NB4 (cell line): ENCODE results near the gene RAD51B.

Experiments
- DNase-seq: peaks from one replicate; pipeline ENCODE4 v3.0.0; 2010; ENCODE audit warnings: low read depth
- H3K4me3 ChIP-seq: one replicate; pipeline ENCODE4 v1.5.1; 2011; ENCODE audit warnings: mild to moderate bottlenecking, low read depth, low read length, moderate library complexity
- CTCF ChIP-seq: IDR thresholded peaks from one replicate; pipeline ENCODE4 v1.5.1; 2012; ENCODE audit warnings: low read depth, low read length
- MYC ChIP-seq: IDR thresholded peaks from 2 replicates; pipeline ENCODE4 v1.6.1; 2011; ENCODE audit warnings: low read depth, low read length
- POLR2A ChIP-seq: IDR thresholded peaks from 2 replicates; pipeline ENCODE4 v1.6.1; 2011; ENCODE audit warnings: mild to moderate bottlenecking; ENCODE audit not compliant: insufficient read length; ENCODE audit errors: extremely low read depth
- TF ChIP-seq, protein P1 (sequence below): IDR thresholded peaks from 2 replicates; pipeline ENCODE4 v1.6.1; 2011; ENCODE audit warnings: low read depth, low read length

The RAD51B gene

GRCh38 chr14:68173227-68173972 lies 353.8 kb downstream of the RAD51B start:
- TF ChIP-seq, protein P1, sequence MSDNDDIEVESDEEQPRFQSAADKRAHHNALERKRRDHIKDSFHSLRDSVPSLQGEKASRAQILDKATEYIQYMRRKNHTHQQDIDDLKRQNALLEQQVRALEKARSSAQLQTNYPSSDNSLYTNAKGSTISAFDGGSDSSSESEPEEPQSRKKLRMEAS: no peak
- TF ChIP-seq MYC (no peak), POLR2A (no peak), CTCF (no peak)
- no peak for DNase-seq
- no peak overlapping the region for H3K4me3 ChIP-seq

DNA sequence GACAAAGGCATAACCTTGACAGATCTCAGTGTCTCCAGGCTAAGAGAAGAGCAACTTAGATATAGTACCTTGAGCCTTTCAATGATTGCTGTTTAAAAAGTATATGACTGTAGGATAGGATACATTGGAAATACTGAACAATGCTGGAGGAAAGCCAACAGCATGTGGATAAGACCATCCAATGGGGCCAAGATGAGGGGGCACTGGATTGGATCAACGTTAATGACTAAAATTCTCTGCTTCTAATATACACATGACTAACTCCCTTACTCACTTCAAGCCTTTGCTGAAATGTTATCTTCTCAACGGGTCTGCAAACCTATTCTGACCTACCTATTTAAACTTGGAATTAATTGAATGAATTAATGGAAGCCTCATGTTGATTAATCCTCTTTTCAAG lies 354.9 kb downstream of the RAD51B start:
- no peak overlapping the region for H3K4me3 ChIP-seq
- no peak for TF ChIP-seq MYC
- TF ChIP-seq CTCF: no peak
- TF ChIP-seq, protein P1: no peak
- no peak for TF ChIP-seq POLR2A
- DNase-seq: no peak

GRCh38 chr14:68176687-68177086 lies 357.1 kb downstream of the RAD51B start:
- no peak for DNase-seq
- TF ChIP-seq POLR2A (no peak), MYC (no peak), CTCF (no peak)
- TF ChIP-seq, protein P1: no peak
- H3K4me3 ChIP-seq: no peak overlapping the region

- no peak for DNase-seq
- TF ChIP-seq CTCF (no peak), POLR2A (no peak), MYC (no peak)
- TF ChIP-seq, protein P1: no peak
- H3K4me3 ChIP-seq: no peak overlapping the region
These were observed 358.1 kb downstream of the RAD51B start for GRCh38 chr14:68177728-68178127.

- TF ChIP-seq CTCF (no peak), POLR2A (no peak), MYC (no peak)
- TF ChIP-seq, protein P1: no peak
- DNase-seq: no peak
These were observed 358.7 kb downstream of the RAD51B start for GRCh38 chr14:68178282-68178681.

More at GRCh38 chr14:68178282-68178681, 358.7 kb downstream of the RAD51B start:
- no peak overlapping the region for H3K4me3 ChIP-seq
